SK-N-MC (cell line): ENCODE measurements around the gene SEPTIN11.
A peak's percentile ranks its signal among the peaks of the same experiment; 100 is the strongest.

Source experiments
- DNase-seq: peaks from one replicate; pipeline ENCODE4 v3.0.0-alpha.2; 2011; ENCODE audit warnings: low read depth, low spot score
- H3K27ac ChIP-seq: fragments of 200-600 bp; sonication (generic); 2 replicates; pipeline ENCODE4 v1.5.1; 2016; ENCODE audit warnings: mixed run types
- H3K36me3 ChIP-seq: fragments of 200-600 bp; sonication (generic); 2 replicates; pipeline ENCODE4 v1.6.1; 2017; ENCODE audit warnings: antibody characterized with exemption, low read length, mixed read lengths; ENCODE audit not compliant: insufficient read depth
- H3K4me3 ChIP-seq: fragments of 200-600 bp; sonication (generic); 2 replicates; pipeline ENCODE4 v1.5.1; 2016
- H3K9ac ChIP-seq: fragments of 200-600 bp; sonication (generic); 2 replicates; pipeline ENCODE4 v1.8.0; 2017; ENCODE audit warnings: mixed run types, mixed read lengths; ENCODE audit not compliant: insufficient read length
- H3K9me3 ChIP-seq: fragments of 200-600 bp; sonication (generic); 2 replicates; pipeline ENCODE4 v1.6.1; 2017; ENCODE audit warnings: low read depth, mild to moderate bottlenecking, antibody characterized with exemption, low read length, moderate library complexity, mixed read lengths
- EZH2 ChIP-seq: fragments of 200-600 bp; sonication (generic); IDR thresholded peaks from one replicate; pipeline ENCODE4 v1.6.1; 2017; ENCODE audit warnings: antibody characterized with exemption
- FOXP2 ChIP-seq: optimal IDR thresholded peaks from 2 replicates; pipeline ENCODE3; 2011; ENCODE audit warnings: mild to moderate bottlenecking, moderate library complexity; ENCODE audit not compliant: insufficient read depth; ENCODE audit errors: extremely low read length, control extremely low read depth
- POLR2AphosphoS5 ChIP-seq: IDR thresholded peaks from 2 replicates; pipeline ENCODE4 v1.6.1; 2012; ENCODE audit warnings: mild to moderate bottlenecking, low read depth, low read length, borderline replicate concordance

Gene SEPTIN11

GRCh38 chr4:76949276-76950051, at the start of gene SEPTIN11:
TSS of gene SEPTIN11 (plus strand) at chr4:76949752. CDS start at chr4:76949904, 152 bp downstream.
- peak; percentile 16 for DNase-seq
- TF ChIP-seq EZH2: no peak
- TF ChIP-seq POLR2AphosphoS5: peak; percentile 70
- peak; percentile 76 for TF ChIP-seq FOXP2
- H3K9ac ChIP-seq: peak within 1 kb of the TSS; percentile 75
- H3K27ac ChIP-seq: no peak within 1 kb of the TSS
- H3K9me3 ChIP-seq: no peaks in the 10 kb centered on the region
- H3K4me3 ChIP-seq: peak within 1 kb of the TSS; percentile 86
- H3K36me3 ChIP-seq: no peaks in the 10 kb centered on the region

DNA sequence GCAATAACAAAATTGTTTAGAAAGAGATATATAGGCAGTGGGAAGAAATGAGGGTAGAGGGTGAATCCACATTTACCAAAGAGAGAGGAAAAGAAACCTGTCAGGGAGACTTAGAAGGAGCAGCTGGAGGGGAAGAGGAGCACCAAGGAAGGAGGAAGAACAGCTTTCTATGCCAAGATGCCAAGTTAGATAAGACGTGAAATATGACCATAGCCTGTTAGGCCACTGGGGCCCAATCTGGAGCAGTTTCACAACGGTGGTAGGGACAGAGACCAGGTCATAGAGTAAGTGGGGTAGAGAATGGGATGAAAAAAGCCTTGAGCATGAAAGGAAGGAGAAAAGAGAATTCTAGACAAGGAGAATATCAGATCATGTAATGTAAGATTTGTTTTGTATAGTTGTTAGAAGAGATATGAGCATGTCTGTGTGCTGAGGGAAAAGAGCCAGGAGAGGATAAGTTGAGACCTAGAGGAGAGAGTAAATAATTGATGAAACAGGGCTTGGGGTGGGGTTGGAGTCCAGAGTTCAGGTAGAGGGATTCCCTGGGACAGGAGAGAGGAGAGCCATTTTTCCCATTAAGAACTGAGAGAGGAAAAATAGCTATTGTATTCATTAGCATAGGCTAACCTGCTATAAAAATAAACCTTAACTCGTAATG, 47.2 kb upstream of the SEPTIN11 start:
- TF ChIP-seq FOXP2 (no peak), POLR2AphosphoS5 (no peak), EZH2 (no peak)
- H3K27ac ChIP-seq: no peak overlapping the region
- H3K9me3 ChIP-seq: no peaks in the 10 kb centered on the region
- no peak overlapping the region for H3K9ac ChIP-seq
- no peaks in the 10 kb centered on the region for H3K36me3 ChIP-seq
- no peak overlapping the region for H3K4me3 ChIP-seq
- no peak for DNase-seq

DNA sequence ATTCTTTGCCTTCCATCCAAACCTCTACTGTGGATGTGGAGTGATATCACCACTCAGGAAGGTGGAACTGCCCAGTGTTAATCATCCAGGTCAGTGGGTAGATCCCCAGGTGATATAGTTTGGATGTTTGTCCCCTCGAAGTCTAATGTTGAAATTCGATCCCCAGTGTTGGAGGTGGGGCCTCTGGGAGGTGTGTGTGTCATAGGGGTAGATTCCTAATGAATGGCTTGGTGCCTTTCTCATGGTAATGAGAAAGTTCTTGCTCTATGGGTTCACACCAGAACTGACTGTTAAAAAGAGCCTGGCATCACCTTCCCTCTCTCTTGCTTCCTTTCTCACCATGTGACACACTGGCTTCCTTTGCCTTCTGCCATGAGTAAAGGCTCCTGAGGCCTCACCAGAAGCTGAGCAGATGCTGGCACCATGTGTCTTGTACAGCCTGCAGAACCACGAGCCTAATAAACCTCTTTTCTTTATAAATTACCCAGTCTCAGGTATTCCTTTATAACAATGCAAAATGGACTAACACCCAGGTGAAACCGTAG, 44.8 kb upstream of the SEPTIN11 start:
- H3K27ac ChIP-seq: no peak overlapping the region
- no peak for DNase-seq
- H3K4me3 ChIP-seq: no peak overlapping the region
- H3K36me3 ChIP-seq: no peaks in the 10 kb centered on the region
- no peak for TF ChIP-seq EZH2
- H3K9ac ChIP-seq: no peak overlapping the region
- no peaks in the 10 kb centered on the region for H3K9me3 ChIP-seq

GRCh38 chr4:76905521-76905920, 44.0 kb upstream of the SEPTIN11 start:
- Histone ChIP-seq H3K27ac (no peak overlapping the region), H3K9me3 (no peaks in the 10 kb centered on the region), H3K4me3 (no peak overlapping the region), H3K36me3 (no peaks in the 10 kb centered on the region), H3K9ac (no peak overlapping the region)
- DNase-seq: no peak
- TF ChIP-seq POLR2AphosphoS5 (no peak), FOXP2 (no peak), EZH2 (no peak)

DNA sequence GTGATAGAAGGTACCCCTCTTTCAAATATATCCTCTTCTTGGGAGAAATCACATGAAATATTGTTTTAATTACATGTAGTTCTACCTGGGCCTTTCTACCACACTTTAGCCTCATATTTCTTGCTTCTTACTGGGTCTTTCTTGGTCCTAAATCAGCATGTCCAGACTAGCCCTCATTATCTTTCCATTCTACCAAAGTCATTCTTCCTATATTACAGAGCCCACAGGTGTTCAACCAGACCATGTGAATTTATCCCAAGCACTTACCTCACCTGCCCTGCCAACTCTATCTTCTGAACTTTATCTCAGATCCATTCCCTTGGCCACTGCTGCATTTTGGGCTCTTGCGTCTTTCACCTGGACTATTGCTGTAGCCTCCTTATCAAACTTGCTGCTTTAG, 39.8 kb upstream of the SEPTIN11 start:
- TF ChIP-seq EZH2: no peak
- TF ChIP-seq FOXP2: no peak
- no peak for TF ChIP-seq POLR2AphosphoS5
- DNase-seq: no peak
- no peaks in the 10 kb centered on the region for H3K9me3 ChIP-seq
- H3K4me3 ChIP-seq: no peak overlapping the region
- H3K36me3 ChIP-seq: no peaks in the 10 kb centered on the region
- no peak overlapping the region for H3K9ac ChIP-seq
- H3K27ac ChIP-seq: no peak overlapping the region

GRCh38 chr4:76920715-76921114, 28.8 kb upstream of the SEPTIN11 start:
- TF ChIP-seq FOXP2: no peak
- TF ChIP-seq POLR2AphosphoS5: no peak
- no peak for TF ChIP-seq EZH2
- Histone ChIP-seq H3K27ac (no peak overlapping the region), H3K36me3 (no peaks in the 10 kb centered on the region), H3K9me3 (no peaks in the 10 kb centered on the region), H3K4me3 (no peak overlapping the region), H3K9ac (no peak overlapping the region)
- no peak for DNase-seq

DNA sequence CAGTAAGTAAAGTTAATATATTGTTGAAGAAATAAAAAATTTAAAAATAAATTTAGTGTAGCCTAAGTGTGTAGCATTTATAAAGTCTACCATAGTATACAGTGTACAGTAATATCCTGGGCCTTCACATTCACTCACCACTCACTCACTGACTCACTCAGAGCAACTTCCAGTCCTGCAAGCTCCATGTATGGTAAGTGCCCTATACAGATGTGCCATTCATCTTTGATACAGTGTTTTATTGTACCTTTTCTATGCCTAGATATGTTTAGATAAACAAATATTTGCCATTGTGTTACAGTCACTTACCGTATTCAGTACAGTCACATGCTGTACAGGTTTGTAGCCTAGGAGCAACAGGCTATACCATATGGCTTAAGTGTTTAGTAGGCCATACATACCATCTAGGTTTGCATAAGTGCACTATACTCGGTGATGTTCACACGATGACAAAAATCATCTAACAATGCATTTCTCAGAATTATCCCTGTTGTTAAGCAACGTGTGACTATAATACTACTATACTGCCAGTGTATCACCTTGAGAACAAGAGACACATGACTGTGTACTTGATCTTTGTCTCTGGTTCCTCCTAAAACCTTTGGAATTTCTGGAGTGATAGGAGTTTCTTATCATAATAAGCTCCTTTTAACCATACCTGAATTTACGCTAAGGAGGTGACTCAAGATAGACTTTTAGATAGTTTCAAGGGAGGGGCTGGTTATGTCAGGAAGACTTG, 25.8 kb upstream of the SEPTIN11 start:
- DNase-seq: no peak
- no peak overlapping the region for H3K9ac ChIP-seq
- H3K27ac ChIP-seq: no peak overlapping the region
- no peak overlapping the region for H3K4me3 ChIP-seq
- H3K36me3 ChIP-seq: no peaks in the 10 kb centered on the region
- no peaks in the 10 kb centered on the region for H3K9me3 ChIP-seq
- TF ChIP-seq EZH2 (no peak), FOXP2 (no peak), POLR2AphosphoS5 (no peak)

GRCh38 chr4:76926841-76927240, 22.7 kb upstream of the SEPTIN11 start:
- Histone ChIP-seq H3K36me3 (no peaks in the 10 kb centered on the region), H3K9me3 (no peaks in the 10 kb centered on the region), H3K4me3 (no peak overlapping the region), H3K27ac (no peak overlapping the region), H3K9ac (no peak overlapping the region)
- DNase-seq: no peak
- TF ChIP-seq FOXP2: no peak
- TF ChIP-seq EZH2: no peak
- no peak for TF ChIP-seq POLR2AphosphoS5
